T-helper 9 cell (primary cell): Measurements from ENCODE around the gene GPR142.

Source experiments
- DNase-seq: peaks from one replicate; pipeline ENCODE4 v3.0.0-alpha.2; 2020

Gene GPR142

DNA sequence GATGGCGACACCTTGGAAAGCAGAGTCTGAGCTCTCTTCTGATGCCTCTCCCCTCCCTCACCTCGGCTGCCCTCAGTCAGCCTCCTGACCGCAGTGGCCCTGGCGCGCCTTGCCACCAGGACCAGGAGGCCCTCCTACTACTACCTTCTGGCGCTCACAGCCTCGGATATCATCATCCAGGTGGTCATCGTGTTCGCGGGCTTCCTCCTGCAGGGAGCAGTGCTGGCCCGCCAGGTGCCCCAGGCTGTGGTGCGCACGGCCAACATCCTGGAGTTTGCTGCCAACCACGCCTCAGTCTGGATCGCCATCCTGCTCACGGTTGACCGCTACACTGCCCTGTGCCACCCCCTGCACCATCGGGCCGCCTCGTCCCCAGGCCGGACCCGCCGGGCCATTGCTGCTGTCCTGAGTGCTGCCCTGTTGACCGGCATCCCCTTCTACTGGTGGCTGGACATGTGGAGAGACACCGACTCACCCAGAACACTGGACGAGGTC, 4.4 kb downstream of the GPR142 start:
- no peak for DNase-seq

DNA sequence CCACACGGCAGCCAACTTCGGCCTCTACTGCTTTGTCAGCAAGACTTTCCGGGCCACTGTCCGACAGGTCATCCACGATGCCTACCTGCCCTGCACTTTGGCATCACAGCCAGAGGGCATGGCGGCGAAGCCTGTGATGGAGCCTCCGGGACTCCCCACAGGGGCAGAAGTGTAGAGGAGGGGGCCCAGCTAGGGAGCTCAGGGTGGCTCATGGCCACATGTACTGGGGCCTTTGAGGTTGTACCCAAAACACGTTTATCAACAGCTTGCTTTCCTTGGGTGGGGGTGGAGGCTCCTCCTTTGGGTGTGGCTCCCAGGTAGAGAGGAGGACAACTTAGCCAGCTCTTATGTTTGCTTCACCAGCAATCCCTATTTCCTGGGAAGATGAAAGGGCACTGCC, 5.1 kb downstream of the GPR142 start:
- DNase-seq: no peak

DNA sequence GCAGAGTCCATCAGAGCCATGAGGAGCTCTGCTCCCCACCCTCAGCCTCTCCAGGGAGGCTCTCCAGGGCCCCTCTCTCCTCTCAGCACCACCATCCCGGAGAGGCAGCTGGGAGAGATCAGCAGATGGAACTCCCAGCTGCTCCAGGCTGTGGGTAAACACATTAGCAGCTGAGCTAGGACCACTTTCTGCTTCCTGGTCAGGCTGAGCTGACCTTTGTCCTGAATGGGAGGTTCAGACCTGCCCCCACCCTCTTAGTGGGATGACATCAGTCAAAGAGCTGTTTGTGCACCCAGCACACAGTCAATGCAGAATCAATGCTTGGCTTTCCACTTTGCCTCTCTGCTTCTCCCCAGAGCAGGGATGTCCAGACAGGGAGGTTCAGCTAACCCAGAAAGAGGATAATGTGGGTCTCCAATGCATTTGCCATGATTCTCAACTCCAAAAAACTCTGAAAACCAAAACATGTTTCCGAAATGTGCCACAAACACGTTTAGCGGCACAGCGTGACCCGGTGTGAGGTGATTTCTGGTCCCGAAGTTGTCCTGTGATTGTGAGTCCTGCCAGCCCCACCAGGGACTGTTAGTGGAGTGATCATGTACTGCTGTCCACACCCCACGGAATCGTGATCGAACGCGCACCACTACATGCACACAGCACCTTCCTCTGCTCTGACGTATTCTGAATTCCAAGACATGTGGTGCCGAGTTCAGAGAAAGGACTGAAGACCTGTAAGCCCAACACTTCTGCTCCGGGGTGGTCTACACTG, 6.7 kb downstream of the GPR142 start:
- no peak for DNase-seq

DNA sequence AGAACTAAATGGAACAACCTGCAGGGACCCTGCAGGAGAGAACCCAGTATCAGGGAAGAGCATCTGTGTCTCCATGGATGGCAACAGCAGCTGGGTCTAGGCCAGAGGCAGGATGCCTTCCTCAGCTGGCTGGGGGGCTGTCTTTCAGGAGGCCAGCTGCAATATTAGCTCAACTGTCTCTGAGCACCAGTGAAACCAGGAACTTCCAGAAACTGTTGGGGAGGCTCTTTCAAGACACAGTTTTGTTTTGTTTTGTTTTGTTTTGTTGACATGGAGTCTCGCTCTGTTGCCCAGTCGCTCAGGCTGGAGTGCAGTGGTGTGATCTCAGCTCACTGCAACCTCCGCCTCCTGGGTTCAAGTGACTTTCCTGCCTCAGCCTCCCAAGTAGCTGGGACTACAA, 7.6 kb downstream of the GPR142 start:
- DNase-seq: no peak

DNA sequence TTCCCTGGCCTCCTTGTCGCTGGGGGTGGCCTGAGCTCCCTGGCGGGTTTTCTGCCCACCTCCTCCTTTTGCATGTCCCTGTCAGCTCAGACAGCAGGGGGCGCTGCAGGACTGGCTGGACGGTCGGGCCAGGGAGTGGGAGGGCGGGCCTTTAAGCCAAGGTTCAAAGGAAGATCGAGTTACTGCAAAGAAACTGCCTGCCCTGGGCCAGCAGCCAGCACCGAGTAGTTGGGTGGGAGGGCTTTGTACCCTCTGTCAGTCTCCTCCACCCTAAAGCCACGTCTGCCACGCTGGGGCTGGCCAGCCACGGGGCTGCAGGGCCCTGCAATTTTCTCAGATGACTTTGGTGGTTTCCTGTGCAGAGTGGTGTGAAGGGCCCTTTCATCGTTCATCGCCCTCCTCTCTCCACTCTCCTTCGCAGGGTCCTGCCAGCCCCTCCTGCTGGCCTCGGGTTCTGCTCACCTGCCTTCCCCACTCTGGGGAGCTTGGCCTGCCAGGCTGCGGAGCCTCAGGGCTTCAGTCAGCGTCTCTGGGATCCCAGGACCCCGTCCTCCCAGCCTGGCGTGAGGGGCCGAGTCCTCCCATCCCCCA, 12.3 kb downstream of the GPR142 start:
- DNase-seq: peak; percentile 98

DNA sequence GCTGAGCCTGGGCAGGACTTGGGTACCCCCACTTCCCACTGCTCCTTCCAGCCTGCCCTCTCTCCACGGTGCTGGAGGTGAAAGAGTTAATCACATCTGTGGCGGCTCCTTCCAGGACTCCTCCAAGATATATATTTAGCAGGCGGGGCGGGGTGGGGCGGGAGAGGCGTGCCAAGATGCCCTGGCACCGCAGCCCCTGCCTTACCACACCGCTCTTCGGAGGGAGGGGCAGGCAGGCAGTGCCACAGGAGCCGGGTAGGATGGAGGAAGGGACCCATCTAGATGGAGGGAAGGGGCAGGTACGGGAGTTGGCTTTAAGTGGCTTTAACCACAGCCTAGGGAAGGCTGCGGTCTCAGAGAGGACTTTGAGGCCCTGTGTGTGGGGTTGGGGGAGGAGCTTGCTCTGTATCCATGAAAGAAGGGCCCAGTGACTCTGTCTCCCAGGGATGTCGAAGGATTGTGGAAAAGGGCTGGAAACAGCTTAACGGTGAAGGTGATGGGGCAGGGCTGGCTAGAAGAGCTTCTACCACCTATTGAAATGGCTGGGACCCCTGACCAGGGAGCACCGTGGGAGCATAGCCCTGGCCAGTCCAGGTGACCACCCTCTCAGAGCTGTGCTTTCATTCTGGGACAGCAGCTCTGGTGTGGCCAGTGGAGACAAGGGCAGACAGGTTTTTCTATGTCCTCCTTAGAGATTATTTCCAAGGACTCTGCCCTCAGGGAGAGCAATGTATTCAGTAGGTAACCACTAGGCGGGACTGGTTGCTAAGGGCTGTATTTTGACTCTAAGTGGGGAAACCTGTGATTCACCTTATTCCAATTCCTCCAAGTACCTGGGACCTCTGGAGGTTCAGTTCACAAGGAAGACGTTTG, 13.0 kb downstream of the GPR142 start:
- no peak for DNase-seq

DNA sequence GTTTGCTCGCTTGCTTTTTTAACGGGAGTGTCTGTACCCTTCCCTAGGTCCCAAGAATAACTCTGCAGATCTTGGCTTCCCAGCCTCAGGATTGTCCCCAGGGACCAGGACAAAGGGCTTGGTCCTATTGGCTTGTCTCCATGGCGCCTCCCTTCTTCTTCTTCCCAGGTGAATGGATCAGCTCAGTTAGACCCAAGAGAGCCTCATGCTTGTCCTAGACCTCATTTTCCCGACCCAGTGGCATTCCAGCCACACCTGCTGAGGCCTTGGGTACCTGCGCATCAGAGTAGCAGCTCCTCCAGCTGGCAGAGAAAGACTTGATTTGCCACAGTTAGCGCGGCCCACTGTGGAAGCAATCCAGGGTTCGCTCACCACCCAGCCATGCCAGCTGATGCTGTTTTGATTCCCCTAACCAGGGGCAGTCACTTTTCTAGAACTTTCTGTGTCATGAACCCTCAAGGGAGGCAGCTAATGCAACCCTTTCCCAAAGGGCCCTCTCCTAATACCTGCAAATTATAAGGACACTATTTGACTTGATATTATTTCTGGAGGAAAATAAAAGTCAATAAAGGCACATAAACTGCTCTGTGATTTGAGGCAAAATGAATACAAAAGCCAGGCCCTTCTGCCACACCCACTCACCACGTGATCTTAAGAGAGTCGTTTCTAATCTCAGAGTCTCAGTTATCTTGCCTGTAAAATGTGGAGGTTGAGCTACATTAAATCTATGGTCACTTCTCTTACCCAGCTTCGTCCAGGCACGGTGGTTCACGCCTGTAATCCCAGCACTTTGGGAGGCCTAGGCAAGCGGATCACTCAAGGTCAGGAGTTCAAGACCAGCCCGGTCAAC, 13.9 kb downstream of the GPR142 start:
- DNase-seq: no peak

DNA sequence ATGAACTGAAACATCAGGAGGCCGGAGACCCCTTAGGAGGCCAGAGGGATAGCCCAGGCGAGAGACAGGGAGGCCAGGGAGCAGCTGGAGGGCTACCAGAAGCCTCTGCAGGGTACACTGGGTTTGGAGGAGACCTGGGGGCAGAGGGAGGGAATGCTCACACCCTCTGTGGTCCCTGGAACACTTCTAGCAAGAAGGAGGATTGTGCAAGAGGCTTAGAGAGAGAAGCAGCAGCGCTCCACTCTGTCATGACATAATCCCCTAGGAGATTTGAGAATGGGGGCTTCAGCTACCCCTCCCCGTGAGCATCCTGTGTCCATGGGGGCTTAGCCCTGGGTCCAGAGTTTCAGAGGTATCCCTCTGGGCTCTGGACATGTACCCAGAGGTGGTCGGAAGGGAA, 15.8 kb downstream of the GPR142 start:
- no peak for DNase-seq

DNA sequence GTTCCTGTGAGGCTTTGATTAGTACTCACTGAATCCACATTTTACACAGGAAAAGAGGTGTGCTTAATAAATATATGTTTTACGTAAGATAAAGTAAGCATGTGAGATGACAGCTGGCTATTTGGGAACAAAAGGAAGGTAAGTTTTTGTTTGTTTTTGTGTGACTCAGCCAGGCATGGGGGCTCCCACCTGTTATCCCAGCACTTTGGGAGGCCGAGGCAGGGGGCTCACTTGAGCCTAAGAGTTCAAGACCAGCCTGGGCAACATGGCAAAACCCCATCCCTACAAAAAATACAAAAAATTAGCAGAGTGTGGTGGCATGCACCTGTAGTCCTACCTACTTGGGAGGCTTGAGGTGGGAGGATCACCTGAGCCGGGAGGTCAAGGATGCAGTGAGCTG, 17.9 kb downstream of the GPR142 start:
- no peak for DNase-seq

DNA sequence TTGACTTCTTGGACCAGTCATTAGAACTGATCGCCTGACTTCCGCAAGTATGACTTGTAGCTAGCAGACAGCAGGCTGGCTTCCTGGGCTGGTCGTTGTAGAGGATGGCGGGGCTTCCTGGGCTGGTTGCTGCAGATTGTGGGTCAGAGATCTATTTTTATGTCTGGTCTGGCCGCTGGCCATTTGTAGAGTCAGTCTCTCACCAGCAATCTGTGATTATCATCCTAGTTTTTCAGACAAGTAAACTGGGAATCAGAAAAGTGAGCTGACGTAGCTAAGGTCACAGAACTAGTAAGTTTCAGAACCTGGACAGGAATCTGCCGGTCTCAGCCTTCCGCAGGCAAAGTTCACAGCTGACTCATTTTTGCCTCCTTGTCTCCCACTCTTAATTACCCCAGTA, 19.1 kb downstream of the GPR142 start:
- no peak for DNase-seq

DNA sequence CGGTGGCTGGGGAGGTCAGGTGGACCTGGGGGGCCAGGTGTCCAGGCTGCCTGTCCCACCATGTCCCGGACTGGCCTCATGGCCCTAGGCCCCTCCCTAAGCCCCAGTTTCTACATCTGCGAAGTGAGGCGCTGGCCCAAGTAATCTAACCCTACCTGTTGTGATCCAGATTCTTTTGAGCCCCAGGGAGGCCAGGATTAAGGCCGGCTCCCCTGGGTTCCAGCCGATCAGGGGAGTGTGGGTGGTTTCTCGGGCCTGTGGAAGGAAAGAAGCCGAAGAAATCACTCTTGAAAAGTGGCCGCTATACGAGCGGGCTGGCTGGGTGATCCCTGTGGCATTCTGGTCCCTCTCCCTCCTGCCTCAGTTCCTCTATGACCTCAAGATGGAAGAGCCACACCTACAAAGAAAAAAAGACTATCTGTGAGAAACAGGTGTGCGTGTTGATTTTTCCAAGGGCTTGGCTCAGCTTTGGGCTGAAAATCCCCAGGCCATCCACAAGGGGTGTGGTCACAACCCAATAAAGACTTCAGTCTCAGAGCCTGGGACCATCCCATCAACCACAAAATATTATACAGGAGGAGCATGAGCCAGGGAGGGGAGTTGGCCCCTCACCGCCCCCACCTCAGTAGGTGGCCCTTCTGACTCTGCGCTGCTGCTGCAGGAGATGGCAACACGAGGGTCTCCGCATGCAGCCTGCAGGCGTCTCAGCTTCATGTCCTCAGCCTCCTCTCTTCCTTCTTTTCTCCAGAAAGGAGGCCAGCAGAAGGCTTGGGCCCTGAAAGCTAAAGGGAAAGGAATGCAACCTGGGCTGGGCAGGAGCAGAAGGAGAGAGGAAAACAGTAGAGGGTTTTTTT, 20.3 kb downstream of the GPR142 start:
- DNase-seq: no peak

DNA sequence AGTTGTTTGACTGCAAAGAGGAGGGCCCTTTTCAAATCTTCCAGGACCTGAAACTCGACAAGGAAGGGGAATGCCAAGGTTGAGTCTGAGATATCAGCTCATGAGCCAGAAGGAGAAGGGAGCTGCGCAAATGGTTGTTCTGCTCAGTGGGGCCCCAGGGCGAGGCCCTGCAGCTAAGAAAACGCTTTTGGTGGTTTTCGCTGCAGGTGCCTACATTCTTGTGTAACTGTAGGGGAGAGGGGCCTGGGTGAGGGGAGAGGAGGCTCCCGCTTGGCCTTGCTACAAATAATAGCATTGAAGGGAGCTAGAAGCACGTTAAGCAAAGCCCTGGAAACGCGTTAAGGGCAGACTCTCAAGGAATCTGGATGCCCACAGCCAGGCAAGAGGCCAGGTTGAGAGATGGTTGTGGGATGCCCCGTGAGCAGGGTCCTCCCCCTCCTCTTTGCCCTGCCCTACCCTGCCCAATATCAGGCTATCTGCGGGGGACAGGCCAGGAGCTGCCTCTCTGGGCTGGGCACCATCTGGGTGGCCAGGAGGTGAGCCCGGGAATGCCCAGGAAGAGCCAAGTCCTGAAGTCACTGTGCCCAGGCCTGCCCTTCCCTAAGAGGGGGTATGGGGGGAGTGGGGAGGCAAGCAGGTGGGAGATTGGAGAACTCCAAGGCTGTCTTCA, 21.9 kb downstream of the GPR142 start:
- no peak for DNase-seq

DNA sequence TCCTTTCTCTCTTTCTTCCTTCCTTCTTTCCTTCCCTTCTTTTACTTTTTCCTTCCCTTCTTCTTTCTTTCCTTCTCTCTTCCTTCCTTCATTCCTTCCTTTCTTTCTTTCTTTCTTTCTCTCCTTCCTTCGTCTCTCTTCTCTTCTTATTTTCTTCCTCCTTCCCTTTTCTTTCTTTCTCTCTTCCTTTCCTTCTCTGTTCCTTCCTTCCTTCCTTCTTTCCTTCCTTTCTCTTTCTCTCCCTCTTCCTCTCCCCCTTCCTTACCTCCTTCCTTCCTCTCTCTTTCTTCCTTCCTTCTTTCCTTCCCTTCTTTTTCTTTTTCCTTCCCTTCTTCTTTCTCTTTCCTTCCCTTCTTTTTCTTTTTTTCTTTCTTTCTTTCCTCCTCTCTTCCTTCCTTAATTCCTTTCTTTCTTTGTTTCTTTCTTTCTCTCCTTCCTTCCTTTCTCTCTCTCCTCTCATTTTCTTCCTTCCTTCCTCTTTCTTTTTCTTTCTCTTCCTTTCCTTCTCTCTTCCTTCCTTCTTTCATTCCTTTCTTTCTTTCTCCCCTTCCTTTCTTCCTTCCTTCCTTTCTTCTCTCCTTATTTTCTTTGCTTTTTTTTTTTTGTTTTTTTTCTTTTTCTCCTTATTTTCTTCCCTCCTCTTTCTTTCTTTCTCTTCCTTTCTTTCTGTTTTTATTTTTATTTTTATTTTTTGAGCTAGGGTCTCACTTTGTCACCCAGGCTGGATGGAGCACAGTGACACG, 22.8 kb downstream of the GPR142 start:
- no peak for DNase-seq

DNA sequence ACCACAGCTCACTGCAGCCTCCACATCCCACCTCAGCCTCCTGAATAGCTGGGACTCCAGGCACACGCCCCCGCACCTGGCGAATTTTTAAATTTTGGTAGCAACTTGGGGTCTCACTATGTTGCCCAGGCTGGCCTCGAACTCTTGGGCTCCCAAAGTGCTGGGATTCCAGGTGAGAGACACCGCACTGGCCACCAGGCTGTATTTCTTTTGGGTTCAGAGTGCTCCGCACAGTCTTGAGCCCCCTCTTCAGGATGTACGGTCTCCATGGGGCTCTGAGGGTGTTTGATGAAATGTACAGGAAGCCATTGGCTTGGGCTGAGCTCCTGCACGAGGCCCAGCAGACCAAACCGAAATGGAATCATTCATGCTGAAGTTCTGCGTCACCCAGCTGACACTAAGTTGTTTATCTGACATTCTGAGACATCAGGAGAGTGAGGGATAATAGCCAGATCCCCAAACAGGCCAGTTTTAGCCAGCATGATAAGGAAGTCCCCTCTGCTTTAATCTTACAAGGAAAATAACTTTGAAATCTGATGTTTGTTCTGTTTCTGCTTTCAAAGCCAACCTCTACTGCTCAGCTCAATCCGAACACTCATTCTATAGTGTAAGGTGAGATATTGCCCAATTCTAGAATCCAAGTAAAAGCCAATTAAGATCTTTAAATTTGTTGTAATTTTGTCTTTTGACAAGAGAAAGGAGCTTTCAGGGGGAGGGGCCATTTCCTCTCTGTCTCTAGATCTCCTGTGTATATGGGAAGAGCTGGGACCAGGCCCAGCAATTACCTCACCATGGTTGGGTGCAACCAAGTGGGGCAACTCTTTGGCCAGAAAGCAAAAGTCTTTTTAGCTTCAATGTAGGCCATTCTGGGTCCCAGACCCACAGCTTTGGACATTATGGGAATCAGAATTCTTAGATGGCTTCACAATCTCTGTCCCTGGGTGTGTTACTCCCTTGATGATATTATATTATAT, 23.7 kb downstream of the GPR142 start:
- DNase-seq: no peak

DNA sequence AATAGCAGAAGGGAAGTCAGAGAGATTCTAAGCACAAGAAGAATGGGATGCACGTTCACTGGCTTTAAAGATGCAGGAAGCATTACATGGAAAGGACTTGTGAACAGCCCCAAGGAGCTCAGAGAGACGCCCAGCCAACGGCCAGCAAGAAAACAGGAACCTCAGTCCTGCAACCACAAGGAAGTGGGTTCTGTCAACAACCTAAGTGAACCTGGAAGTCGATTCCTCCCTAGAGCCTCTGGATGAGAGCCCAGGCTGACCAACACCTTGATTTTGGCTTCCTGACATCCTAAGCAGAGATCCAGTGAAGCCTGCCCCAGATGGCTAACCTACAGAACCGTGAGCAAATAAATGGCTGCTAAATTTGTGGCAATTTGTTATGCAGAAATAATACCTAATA, 24.5 kb downstream of the GPR142 start:
- DNase-seq: no peak

DNA sequence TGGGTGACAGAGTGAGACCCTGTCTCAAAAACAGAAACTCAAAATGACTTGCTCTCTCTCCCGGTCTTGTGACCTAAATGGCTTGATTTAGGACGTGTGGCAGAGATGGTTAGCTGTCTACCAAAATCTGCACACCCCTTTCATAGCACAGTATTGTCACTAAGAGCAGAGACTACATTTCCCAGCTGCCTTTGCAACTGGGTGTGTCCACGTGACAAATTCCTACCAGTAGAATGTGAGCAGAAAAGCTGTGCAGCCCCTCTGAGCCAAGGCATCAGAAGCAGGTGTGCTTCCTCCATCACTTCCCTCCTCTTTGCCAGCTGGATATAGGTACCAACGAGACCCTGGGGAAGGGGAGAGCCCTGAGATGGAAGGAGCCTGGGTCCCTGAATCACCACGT, 25.5 kb downstream of the GPR142 start:
- no peak for DNase-seq

DNA sequence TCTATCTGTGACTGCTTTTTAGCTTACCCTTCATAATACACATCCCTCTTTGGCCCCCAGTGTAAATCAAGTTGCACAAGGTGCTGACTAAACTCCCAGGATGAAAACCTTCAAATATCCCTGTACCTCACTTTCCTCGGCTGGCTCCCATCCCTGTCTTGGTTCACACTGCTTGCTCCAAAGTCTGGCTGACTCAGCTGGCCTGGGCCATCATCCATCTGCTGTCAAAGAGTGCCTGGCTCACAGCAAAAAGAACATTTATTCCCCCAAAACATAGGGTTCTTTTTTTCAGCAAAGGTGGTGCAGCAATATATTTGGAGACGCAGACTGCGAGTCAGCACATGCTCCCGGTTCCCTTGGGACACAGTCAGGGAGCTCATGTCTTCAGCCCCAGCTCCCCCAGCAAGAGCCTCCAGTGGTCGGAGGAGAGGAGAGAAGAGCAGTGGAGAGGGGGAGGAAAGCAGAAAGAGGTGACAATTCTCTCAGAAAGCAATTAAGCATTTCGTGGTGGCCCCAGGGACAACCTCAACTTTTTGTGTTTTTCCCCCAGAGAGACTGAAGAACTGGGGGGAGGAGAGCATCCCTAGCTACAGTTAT, 26.1 kb downstream of the GPR142 start:
- DNase-seq: no peak

DNA sequence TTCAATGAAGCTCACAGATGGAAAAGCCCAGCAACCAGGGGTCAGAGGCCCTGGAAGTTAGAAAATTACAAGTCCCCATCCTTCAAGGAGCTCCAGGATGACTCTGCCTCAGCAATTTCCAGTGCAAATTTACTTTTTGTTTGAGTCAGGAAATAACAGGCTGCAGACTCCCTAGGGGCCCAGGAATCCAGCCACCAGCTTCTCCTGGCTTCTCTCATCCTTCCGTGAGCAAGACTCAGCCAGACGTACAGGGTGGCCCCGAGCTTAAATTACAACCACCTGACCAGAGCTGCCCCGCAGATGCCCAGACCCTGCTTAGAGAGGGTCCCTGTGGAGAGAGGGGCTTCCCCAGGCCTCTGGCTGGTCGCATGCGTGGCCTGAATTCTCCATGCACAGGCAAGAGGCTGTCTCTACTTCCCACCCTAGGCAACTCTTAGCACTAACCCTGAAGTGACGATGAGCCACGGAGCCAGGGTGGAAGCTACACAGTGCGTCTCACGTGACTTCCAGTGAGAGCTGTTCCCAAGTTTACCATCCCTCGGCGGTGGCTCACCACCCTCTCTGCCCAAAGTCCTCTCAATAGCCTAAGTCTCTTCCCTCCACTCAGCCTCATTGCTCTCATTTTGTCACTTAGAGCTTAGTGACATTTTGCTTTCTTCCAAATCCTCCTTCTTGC, 27.1 kb downstream of the GPR142 start:
- DNase-seq: no peak
